NCI-H748 treated with DMSO at 0.1 percent for 48 hours (cell line): ENCODE data around the gene MTCH1.

Experiments
- DNase-seq: peaks from one replicate; lab custom pipeline; 2025; lab: John Stamatoyannopoulos, UW

Gene MTCH1

DNA sequence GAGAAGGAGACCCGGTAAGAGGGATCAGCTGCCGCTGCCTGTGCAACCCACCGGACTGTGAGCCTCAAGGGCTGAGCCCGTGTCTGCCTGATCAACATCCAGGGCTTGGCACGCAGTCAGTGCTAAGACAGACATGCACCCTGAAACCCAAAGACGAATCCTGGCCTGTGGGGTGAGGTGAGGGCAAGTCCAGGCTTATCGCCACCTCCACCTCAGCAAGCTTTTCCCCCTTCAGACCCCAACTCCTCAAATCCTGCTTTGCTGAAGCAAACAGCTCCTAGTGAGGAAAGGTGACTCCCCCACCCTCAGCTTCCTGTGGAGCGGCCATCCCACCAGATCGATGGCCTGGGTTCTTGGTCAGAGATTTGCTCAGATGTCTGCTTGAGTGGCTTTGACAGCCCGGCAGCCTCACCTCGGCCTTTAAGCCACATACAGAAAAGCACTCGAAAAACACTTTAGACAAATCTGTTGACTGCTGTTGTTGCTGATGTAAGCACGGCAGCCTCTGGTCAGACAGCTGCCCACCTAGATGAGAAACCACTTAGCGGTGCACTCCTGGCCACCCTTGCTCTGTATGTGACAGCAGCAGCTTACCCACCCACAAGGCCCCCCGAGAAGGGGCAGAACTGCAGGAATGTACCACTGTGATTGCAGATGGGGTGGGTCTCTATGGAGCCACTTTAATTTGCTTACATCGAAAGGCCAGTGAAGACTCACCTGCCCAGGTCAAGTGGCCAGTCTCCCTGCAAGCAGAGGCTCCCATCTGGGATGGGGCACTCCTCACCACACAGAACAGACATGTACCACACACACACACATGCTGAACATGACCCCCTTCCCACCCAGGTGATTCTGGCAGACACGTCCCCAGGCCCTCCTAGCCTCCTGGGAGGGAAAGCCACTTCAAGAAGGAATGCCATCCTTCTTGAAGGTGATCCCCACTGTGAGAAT lies 14.8 kb downstream of the MTCH1 start:
- DNase-seq: no peak

DNA sequence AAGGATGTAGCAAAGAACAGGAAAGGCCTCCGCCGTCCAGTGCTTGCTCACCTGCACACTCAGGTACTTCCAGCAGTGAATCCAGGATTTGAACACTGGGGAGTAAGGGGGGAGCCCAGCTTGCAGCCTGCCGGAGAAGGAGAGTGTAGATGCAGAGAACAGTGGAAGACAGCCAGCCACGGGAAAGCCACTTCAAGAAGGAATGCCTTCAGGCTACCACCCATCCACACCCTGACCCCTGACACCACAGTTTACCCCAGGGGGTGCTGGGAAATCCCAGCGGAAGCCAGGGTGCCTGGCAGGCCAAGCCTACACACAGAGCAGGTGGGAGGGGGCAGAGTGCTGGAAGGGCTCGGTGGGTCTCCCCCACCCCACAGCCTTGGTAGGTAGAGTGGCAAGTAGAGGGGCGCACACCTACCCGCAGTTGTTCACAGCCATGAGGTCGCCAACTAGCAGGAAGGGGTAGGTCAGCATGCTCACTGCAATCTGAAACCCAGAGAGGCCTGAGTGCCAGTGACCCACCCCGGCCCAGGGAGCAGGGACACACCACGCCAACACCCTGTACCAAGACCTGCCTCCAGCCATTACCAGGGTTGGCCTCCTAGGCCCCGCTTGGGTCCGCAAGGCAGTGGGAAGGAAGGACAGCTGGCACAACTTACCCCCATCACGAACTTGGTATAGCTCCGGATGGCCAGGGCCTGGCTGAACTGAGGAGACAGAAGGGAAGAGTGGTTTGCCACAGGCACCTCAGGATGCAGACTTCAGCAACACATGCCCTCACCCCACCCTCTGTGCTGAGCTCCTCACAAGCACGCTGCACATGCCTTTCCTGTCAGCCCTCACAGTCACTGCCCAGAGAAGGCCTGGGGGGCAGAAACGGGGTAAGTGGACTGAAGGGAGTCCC lies 15.8 kb downstream of the MTCH1 start:
- no peak for DNase-seq

- no peak for DNase-seq
Measured at GRCh38 chr6:36969240-36969691, 16.7 kb downstream of the MTCH1 start.

DNA sequence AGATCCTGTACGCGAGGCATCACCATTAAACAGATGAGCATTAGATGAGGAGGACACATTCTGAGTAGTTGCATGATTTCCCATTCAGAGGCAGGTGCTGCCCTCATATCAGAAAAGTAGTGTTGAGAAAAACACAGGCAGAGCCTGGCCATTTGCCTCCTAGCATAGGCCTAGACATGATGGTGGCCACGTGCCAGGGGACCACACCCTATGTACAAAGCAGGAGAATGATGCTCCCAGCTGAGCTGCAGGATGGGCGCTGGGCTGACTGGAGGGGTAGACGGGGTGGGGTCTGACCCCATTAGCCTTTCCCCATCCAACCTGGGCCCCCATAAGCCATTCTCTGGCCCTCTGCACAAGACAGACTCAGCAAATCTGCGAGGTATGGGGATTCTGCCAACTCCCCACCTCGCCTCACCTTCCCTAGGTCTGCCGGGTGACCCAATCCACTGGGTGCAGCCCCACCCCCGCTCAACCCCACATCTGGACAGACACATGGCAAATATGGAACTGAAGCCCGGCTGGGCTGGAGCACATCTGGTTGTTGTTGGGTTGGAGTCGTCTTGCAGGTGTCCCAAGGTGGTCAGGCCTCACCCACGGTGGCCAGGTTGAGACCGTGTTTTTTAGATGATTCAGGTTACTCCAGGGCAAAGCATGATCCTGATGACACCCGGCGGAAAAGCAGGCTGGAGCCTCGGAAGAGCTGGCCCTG lies 17.6 kb downstream of the MTCH1 start:
- no peak for DNase-seq

- DNase-seq: no peak
Measured at GRCh38 chr6:36967757-36968156, 18.2 kb downstream of the MTCH1 start.

DNA sequence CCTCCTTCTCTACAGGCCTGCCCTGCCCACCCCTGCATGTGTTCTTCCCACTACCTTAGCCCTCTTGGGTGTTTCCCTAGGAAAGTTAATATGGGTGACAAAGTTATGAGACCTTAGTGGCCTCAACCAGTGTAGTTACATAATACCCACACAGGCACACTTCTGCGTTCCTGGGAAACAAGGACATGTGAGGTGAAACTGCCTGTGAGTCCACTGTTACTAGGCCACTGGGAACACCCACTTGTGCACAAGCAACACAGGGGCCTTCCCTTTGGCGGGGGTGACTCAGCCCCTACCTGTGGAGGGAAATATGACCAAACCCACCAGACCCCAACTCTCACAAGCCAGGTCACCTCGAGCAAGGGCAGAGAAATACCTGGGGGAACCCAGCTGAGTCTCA lies 18.7 kb downstream of the MTCH1 start:
- DNase-seq: no peak

GRCh38 chr6:36964908-36965307 lies 21.1 kb downstream of the MTCH1 start:
- DNase-seq: no peak

GRCh38 chr6:36964349-36964748 lies 21.6 kb downstream of the MTCH1 start:
- DNase-seq: no peak

GRCh38 chr6:36963451-36964290 lies 22.3 kb downstream of the MTCH1 start:
- no peak for DNase-seq

GRCh38 chr6:36962874-36963273 lies 23.1 kb downstream of the MTCH1 start:
- DNase-seq: no peak

DNA sequence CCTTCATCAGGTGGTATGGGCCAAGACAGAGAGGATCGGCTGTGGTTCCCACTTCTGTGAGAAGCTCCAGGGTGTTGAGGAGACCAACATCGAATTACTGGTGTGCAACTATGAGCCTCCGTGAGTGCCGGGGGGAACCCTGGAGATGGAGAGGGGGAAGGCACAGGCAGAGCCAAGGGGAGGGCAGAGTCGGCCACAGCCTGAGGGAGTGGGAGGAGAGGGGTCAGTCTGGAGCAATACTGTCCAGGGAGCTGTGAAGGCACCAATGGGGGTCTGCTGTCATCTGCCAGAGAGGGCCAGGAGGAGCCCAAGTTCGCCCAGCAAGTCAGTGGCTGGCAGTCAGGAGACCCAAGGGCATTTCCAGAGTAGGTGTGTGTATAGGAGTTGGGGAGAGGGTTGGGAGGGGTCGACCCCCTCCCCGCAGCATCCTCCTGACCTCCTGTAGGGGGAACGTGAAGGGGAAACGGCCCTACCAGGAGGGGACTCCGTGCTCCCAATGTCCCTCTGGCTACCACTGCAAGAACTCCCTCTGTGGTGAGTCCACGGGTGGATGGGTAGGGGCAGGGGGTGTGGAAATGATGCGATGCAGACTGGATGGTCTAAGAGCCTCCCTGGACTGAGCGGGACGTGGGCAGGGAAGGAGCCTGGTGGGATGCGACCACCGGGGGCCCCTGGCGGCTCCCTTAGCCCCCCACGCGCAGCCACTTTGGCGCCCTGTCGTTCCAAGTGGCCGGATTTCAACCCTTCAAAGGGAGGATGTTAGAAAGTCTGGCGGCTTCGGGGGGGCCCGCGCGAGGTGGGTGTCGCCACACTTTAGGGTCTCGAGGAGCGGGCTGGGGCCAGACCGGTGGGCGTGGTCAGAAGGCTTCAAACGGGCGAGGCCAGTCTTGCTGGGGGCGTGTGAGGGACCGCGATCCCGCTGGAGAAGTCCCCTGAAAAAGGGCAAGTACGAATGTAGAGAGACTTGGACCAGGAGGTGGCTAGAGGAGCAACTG lies 24.3 kb downstream of the MTCH1 start:
- DNase-seq: no peak

- no peak for DNase-seq
Measured at GRCh38 chr6:36959555-36960250, 26.3 kb downstream of the MTCH1 start.

GRCh38 chr6:36958775-36959554 lies 27.0 kb downstream of the MTCH1 start:
- DNase-seq: no peak

- DNase-seq: no peak
Measured at GRCh38 chr6:36957773-36958271, 28.2 kb downstream of the MTCH1 start.

- no peak for DNase-seq
Measured at GRCh38 chr6:36956446-36956820, 29.6 kb downstream of the MTCH1 start.

GRCh38 chr6:36955671-36956445 lies 30.1 kb downstream of the MTCH1 start:
- no peak for DNase-seq

DNA sequence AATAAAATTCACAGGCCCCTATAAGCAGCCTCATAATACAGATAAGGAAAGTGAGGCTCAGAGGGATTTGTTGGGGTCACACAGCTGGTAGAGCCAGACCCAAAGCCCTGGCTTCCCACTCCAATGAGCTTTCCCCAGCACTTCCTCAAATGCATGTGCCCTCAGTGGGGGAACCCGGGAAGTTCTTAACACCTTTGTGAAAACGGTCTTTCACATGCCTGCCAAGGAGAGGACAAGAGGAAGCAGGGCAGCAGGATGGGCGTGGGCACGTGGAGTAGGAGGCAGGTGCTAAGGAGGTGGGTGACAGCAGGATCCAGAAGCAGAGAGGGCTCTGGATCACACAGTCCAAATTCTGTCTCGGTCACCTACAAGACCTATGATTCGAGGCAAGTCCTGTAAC lies 30.9 kb downstream of the MTCH1 start:
- no peak for DNase-seq
